Adipocyte (in vitro differentiated cells): ENCODE measurements around the gene ATG2B.

Source experiments
- DNase-seq: peaks from one replicate; pipeline ENCODE4 v3.0.0-alpha.2; 2015; ENCODE audit warnings: low read depth
- H3K27me3 ChIP-seq: replicated peaks from 2 replicates; pipeline ENCODE4 v1.7.0; 2013; ENCODE audit warnings: mild to moderate bottlenecking, low read length, moderate library complexity; ENCODE audit not compliant: control insufficient read depth, insufficient read depth
- H3K36me3 ChIP-seq: 2 replicates; pipeline ENCODE4 v1.7.0; 2013; ENCODE audit warnings: low read length, mild to moderate bottlenecking, moderate library complexity; ENCODE audit not compliant: control insufficient read depth, insufficient read depth, severe bottlenecking
- H3K4me1 ChIP-seq: 2 replicates; pipeline ENCODE4 v1.7.0; 2013; ENCODE audit warnings: mild to moderate bottlenecking, low read length, moderate library complexity; ENCODE audit not compliant: control insufficient read depth, insufficient read depth
- H3K4me3 ChIP-seq: 2 replicates; pipeline ENCODE4 v1.7.0; 2013; ENCODE audit warnings: mild to moderate bottlenecking, low read length, moderate library complexity
- H3K9ac ChIP-seq: 2 replicates; pipeline ENCODE4 v1.7.0; 2013; ENCODE audit warnings: mild to moderate bottlenecking, low read length, moderate library complexity
- H3K9me3 ChIP-seq: 2 replicates; pipeline ENCODE4 v1.7.0; 2013; ENCODE audit warnings: mild to moderate bottlenecking, low read length, moderate library complexity; ENCODE audit not compliant: control insufficient read depth

Gene ATG2B

GRCh38 chr14:96284008-96284407, 79.1 kb downstream of the ATG2B start:
- Histone ChIP-seq H3K4me1 (peaks cover 8% of the 10 kb centered on the region), H3K36me3 (peaks cover 29% of the 10 kb centered on the region), H3K27me3 (no peaks in the 10 kb centered on the region), H3K9me3 (no peaks in the 10 kb centered on the region), H3K9ac (no peak overlapping the region), H3K4me3 (no peak overlapping the region)
- DNase-seq, result no peak

GRCh38 chr14:96281486-96281885, 81.7 kb downstream of the ATG2B start:
- Histone ChIP-seq H3K36me3 (peaks cover 21% of the 10 kb centered on the region), H3K9me3 (peaks cover 8% of the 10 kb centered on the region), H3K4me3 (no peak overlapping the region), H3K27me3 (no peaks in the 10 kb centered on the region), H3K4me1 (no peaks in the 10 kb centered on the region), H3K9ac (no peak overlapping the region)
- peak; percentile 36 for DNase-seq

GRCh38 chr14:96280104-96280503, 83.0 kb downstream of the ATG2B start:
- no peaks in the 10 kb centered on the region for H3K27me3 ChIP-seq
- H3K4me1 ChIP-seq, result peaks cover 7% of the 10 kb centered on the region
- peaks cover 21% of the 10 kb centered on the region for H3K36me3 ChIP-seq
- H3K9me3 ChIP-seq, result peaks cover 8% of the 10 kb centered on the region
- no peak overlapping the region for H3K9ac ChIP-seq
- DNase-seq, result no peak
- no peak overlapping the region for H3K4me3 ChIP-seq

- peaks cover 8% of the 10 kb centered on the region for H3K9me3 ChIP-seq
- H3K27me3 ChIP-seq, result no peaks in the 10 kb centered on the region
- H3K36me3 ChIP-seq, result peaks cover 21% of the 10 kb centered on the region
- H3K9ac ChIP-seq, result no peak overlapping the region
- DNase-seq, result no peak
- H3K4me3 ChIP-seq, result no peak overlapping the region
- H3K4me1 ChIP-seq, result peaks cover 12% of the 10 kb centered on the region
These were observed 83.6 kb downstream of the ATG2B start for GRCh38 chr14:96279564-96279963.

- peaks cover 9% of the 10 kb centered on the region for H3K36me3 ChIP-seq
- no peak overlapping the region for H3K4me3 ChIP-seq
- peaks cover 17% of the 10 kb centered on the region for H3K4me1 ChIP-seq
- H3K9ac ChIP-seq, result no peak overlapping the region
- DNase-seq, result no peak
- no peaks in the 10 kb centered on the region for H3K27me3 ChIP-seq
- peaks cover 8% of the 10 kb centered on the region for H3K9me3 ChIP-seq
These were observed 85.3 kb downstream of the ATG2B start for GRCh38 chr14:96277890-96278289.

GRCh38 chr14:96275177-96276112, 87.7 kb downstream of the ATG2B start:
- Histone ChIP-seq H3K9me3 (peaks cover 13% of the 10 kb centered on the region), H3K27me3 (no peaks in the 10 kb centered on the region), H3K36me3 (no peaks in the 10 kb centered on the region), H3K4me3 (no peak overlapping the region), H3K9ac (peak overlapping the region; percentile 24), H3K4me1 (peaks cover 21% of the 10 kb centered on the region)
- DNase-seq, result peak; percentile 91

GRCh38 chr14:96274543-96274942, 88.6 kb downstream of the ATG2B start:
- no peaks in the 10 kb centered on the region for H3K36me3 ChIP-seq
- no peak overlapping the region for H3K4me3 ChIP-seq
- no peak overlapping the region for H3K9ac ChIP-seq
- peaks cover 13% of the 10 kb centered on the region for H3K9me3 ChIP-seq
- no peaks in the 10 kb centered on the region for H3K27me3 ChIP-seq
- peak; percentile 74 for DNase-seq
- H3K4me1 ChIP-seq, result peaks cover 25% of the 10 kb centered on the region

- no peak for DNase-seq
These were observed 89.0 kb downstream of the ATG2B start for GRCh38 chr14:96274122-96274521.

GRCh38 chr14:96273629-96274028, 89.5 kb downstream of the ATG2B start:
- Histone ChIP-seq H3K4me3 (no peak overlapping the region), H3K9ac (no peak overlapping the region), H3K4me1 (peaks cover 32% of the 10 kb centered on the region), H3K36me3 (no peaks in the 10 kb centered on the region), H3K9me3 (peaks cover 13% of the 10 kb centered on the region), H3K27me3 (no peaks in the 10 kb centered on the region)
- no peak for DNase-seq

More at GRCh38 chr14:96274122-96274521, 89.0 kb downstream of the ATG2B start:
- Histone ChIP-seq H3K27me3 (no peaks in the 10 kb centered on the region), H3K9me3 (peaks cover 13% of the 10 kb centered on the region), H3K4me1 (peaks cover 29% of the 10 kb centered on the region), H3K9ac (no peak overlapping the region), H3K36me3 (no peaks in the 10 kb centered on the region), H3K4me3 (no peak overlapping the region)

GRCh38 chr14:96272777-96273473, 90.2 kb downstream of the ATG2B start:
- peaks cover 9% of the 10 kb centered on the region for H3K9me3 ChIP-seq
- no peak overlapping the region for H3K4me3 ChIP-seq
- no peak for DNase-seq
- peaks cover 35% of the 10 kb centered on the region for H3K4me1 ChIP-seq
- H3K9ac ChIP-seq, result no peak overlapping the region
- no peaks in the 10 kb centered on the region for H3K36me3 ChIP-seq
- H3K27me3 ChIP-seq, result no peaks in the 10 kb centered on the region

GRCh38 chr14:96271421-96271762, 91.7 kb downstream of the ATG2B start:
- H3K9ac ChIP-seq, result no peak overlapping the region
- no peaks in the 10 kb centered on the region for H3K27me3 ChIP-seq
- no peak overlapping the region for H3K4me3 ChIP-seq
- peaks cover 5% of the 10 kb centered on the region for H3K9me3 ChIP-seq
- peaks cover 41% of the 10 kb centered on the region for H3K4me1 ChIP-seq
- DNase-seq, result no peak
- no peaks in the 10 kb centered on the region for H3K36me3 ChIP-seq
